ENCODE results near the gene MCM5.
A peak's percentile ranks its signal among the peaks of the same experiment; 100 is the strongest.
"Not testable (repeated sequence)": the region's sequence is repeated elsewhere in the genome, so short reads cannot be mapped to it uniquely, and the experiment has no call there.

Gene MCM5

DNA sequence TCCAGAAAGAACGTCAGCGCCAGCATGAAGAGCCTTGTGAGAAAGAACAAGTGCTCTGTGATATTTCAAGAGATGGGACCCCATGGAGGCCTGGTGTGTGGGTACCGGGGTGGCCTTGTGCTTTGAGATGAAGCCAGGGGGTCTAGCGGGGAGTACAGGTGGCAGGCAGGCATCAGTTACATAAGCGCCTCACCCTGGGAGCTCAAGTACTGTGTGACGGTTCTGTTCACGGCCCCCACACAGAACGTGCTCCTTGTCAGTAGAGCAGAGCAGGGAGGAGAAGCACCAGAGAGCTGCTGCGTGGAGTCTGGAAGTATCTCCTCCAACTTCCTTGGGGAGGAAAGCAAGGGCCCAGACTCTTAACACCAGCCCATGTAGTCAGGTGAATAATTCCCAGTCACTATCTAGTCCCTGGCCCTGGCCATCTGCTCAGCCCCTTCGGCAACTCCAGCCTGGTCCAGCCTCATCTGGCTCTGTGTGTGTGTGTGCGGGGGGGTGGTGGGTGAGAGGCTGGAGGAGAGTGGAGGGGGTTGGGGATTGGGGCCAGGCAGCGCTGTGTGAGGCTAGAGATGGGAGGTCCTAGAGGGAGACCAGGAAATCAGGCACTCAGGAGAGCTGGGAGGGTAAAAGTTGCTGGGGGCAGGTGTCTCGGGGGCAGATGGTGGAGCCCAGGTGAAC lies 32.4 kb downstream of the MCM5 start:
- no peak for DNase-seq (ENCODE audit: low spot score)

DNA sequence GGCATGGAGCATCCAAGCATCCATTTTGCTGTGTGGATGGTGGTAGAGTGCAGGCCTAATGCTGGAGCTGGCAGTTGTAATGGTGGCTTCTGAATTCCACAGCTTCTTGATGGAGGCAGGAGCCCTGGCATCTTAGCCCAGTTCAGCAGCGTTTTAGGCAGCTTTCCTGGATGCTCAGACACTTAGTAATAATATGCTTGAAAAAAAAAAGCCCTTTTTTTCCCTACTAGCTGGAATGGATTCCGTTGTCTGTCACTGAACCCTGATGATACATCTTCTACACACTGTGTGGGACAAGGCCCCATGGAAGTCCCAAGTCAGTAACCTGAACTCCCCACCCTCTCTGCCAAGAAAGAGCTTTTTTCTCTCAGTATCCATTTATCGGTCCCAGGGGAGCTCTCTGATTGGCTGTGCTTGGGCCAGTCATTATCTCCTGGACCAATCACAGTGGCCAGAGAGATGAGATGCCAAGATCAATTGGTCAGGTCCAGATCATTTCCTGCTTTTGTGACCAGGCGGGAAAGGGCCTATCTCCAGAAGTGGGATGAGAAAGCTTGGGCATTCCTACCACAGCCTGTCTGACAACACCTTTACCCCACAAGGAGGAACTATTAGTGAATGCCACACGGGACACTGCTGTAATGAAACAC lies 34.2 kb downstream of the MCM5 start:
- no peak for DNase-seq (ENCODE audit: low spot score)

DNA sequence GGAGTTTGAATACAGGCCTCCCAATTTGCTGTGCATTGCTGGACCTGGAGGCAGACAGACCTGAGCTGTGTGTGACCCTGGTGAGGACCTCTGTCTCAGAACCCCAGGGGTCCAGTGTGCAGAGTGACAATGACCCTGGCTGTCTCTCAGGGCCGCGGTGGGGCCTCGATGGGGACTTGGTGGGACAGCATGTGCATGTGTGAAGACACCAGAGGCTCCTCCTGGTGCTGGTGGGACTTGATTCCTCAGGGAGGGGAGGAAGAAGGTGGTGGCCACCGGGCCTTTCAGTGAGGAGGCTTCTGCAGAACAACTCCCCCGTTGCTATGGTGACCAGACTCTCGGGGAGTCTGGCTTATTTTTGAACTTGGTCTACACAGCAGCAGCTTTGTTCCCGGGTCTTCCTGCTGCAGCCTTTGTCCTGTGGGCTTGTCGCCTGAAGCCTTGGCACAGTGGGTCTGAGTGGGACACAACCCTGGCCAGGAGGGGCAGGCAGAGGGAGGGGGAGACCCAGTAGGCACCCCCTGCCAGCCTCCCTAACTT lies 35.3 kb downstream of the MCM5 start:
- DNase-seq (ENCODE audit: low spot score) = no peak

DNA sequence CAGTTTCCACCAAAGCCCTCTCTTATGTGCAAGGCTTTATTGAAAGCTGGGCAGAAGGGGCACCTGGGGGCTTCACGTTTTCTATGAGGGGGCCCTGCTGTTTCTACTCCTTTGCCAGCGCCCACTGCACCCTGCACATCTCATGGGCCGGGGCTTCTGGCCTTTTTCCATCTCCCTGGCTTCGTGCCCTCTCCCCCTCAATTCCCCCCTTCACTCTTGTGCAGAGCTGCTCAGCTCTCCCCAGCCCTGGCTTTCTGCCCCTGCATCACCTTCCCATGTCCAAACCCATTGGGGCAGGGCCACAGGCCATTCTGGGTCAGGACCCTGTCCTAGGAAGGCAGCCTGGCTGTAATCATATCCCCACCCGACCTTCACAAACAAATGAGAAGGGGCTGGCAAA lies 36.5 kb downstream of the MCM5 start:
- no peak for DNase-seq (ENCODE audit: low spot score)

DNA sequence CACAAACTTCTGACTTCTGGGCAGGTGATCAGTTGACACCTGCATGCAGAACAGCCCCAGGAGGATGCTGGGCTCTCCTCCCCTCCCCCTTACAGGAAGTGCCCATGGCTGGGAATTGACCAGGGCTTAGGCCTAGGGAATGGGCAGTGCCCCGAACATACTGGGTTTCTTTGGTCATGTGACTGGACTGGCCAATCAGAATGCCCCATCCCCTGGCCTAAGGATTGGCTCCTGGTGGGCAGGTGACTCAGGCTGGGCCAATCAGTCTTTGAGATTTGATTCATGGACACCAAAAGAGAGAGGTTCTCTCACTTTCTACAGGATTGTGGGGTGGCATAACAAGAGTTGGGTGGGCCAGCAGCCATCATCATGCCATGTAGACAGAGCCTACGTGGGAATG lies 37.1 kb downstream of the MCM5 start:
- DNase-seq (ENCODE audit: low spot score) = peak; percentile 29

DNA sequence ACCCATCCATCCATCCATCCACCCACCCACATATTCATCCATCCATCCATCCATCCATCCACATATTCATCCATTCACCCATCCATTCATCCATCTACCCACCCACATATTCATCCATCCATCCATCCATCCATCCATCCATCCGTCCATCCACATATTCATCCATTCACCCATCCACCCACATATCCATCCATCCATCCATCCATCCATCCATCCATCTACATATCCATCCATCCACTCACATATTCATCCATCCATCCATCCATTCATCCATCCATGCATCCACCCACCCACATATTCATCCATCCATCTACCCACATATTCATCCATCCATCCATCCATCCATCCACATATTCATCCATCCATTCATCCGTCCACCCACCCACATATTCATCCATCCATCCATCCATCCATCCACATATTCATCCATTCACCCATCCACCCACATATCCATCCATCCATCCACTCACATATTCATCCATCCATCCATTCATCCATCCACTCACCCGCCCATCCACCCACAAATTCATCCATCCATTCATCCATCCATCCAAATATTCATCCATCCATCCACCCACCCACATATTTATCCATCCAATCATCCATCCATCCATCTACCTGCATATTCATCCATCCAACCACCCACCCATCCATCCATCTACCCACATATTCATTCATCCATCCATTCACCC lies 38.9 kb downstream of the MCM5 start:
- DNase-seq (ENCODE audit: low spot score) = not testable (repeated sequence)

DNA sequence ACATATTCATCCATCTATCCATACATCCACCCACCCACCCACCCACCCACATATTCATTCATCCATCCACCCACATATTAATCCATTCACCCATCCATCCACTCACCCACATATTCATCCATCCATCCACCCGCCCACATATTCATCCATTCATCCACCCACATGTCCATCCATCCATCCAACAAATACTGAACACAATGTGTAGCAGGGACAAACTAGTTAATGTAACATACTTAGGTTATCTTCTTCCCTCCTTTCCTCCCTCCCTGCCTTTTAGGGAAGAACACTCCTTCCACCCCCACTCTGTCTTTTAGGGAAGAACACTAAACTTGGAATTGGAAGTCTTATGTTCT lies 39.4 kb downstream of the MCM5 start:
- DNase-seq (ENCODE audit: low spot score) = no peak

DNA sequence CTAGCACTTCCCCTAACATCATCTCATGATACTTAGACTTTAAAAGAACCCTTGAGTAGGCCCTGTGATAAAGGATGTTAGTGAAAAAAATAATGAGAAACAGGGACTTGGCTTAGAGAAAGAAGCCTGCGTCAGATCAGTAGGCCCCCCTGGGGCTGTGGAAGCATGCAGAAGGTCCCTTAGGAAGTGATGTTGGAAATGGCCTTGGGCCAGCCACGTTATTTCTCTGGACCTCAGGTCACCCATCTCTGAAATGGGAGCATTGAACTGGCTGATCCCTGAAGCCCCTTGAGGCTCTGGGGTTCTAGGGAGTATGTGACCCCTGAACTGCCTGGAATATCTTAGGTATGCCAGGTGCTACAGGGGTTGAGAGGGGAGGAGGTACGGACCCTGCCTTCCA lies 40.2 kb downstream of the MCM5 start:
- no peak for DNase-seq (ENCODE audit: low spot score)

DNA sequence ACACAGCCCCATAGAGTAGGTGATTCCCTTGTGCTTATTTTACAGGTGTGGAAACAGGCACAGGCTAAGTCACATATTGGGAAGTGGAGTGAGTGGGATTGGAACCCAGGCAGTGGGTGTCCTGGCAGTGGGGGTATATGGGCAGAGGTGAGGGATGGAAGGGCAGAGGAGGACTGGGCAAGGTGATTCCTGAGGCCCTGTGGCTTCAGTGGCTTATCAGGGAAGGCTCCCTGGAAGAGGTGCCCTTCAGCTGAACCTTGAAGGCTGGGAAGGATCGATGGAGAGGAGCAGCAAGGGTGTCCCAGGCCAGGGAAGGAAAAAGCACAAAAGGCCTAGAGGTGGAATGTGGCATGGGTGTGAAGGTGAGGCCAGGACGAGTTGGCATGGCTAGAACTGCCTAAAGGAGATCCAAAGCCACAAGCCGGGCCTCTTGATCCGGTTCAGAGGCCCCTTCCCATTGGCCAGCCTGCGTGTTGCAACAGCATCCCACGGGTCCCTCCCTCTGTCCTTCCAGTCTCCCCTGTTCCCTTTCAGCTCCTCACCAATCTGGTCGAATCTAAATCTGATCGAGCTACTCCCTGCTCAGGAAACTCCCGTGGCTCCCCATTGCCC lies 41.7 kb downstream of the MCM5 start:
- DNase-seq (ENCODE audit: low spot score) = no peak

DNA sequence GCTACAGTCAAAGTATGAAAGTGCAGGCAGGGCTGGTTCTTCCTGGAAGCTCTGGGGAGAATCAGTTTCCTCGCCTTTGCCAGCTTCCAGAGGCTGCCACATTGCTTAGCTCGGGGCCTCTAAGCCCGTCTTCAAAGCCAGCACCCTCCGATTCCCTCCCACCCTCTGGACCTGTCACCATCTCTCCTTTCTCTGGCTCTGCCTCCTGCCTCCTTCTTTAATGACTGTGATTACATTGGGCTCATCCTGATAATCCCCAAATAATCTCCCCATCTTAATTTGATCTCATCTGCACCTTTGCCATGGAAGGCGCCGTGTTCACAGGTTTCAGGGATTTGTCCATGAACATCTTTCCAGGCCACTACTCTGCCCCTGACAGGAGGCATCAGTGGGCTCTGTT lies 42.5 kb downstream of the MCM5 start:
- no peak for DNase-seq (ENCODE audit: low spot score)

DNA sequence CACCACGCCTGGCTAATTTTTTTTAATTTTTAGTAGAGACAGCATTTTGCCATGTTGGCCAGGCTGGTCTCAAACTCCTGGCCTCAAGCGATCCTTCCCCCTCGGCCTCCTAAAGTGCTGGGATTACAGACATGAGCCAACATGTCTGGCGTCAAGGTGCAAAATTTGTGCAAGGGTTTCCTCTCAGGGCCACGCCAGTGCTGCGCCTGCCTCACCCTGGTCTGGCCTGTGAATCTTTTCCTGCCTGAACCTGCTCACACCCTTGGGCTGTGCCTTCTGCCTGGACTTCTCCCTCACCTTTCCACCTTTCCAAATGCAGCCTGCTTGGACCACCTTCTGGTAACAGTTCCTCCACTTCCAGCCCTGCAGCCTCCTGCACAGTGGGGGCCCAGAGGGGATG lies 43.4 kb downstream of the MCM5 start:
- no peak for DNase-seq (ENCODE audit: low spot score)

DNA sequence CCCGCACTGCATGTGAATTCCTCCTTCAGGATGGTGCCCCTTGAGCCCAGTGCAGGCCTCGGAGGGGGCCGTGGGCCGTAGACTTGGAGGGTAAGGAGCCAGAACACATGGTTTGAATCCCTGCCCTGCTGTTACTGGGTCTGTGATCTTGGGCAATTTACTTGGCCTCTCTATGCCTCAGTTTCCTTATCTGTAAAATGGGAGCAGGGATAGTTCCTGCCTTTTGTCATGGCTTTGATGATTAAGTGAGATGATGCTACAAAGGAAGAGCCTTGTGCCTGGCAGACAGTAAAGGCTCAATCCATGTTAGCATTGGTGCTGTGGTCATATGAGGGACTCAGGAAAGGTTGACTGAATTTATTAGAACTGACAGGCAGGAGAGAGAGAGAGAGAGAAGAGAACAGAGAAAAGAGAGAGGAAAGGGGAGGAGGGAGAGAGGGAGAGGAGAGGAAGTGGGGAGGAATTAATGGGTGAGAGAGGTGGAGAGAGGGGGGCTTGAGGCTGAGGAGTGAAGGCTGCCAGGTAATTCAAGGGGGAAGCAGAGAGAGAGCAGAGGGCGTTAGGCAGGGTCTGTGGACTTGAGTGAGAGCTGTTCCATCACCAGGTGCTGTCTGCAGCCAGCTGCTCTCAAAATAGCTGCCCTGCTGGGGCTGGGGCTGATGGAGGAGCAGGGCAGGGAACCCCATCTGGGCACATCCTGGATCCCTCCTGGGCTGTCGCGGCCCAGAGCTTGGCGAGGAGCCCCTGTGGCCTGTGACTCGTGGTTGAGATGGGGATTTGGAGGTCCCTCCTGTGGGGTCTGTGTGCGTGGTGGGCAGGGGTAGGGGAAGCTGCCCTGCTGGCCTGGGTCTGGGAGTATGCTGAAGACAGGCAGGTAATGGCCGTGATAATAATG lies 44.1 kb downstream of the MCM5 start:
- DNase-seq (ENCODE audit: low spot score) = no peak

DNA sequence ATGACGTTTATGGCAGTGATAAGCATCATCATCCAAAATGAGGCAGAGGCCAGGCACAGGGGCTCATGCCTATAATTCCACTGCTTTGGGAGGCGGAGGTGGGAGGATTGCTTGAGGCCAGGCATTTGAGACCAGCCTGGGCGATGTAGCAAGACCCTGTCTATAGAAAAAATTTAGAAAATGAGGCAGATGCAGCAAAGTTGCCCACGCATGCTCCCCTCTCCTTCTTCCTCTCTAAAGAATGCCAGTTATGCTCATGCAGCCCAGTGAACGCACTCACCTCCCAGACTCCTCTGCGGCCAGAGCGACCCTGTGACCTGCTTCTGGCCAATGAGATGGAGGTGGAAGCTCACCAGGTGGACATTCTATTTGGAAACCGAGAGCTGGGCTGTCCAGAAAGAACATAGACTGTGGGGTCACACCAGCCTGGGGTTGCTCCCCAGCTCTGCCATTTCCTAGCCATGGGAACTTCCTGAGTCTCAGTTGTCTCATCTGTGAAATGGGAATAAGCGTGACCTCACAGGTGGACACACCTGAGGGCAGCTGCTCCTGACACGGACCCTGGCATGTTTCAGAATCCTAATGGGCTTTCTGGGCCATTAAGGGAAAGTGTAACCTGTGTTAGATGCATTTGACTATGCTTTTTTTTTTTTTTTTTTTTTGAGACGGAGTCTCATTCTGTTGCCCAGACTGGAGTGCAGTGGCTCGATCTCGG lies 44.9 kb downstream of the MCM5 start:
- DNase-seq (ENCODE audit: low spot score) = no peak

DNA sequence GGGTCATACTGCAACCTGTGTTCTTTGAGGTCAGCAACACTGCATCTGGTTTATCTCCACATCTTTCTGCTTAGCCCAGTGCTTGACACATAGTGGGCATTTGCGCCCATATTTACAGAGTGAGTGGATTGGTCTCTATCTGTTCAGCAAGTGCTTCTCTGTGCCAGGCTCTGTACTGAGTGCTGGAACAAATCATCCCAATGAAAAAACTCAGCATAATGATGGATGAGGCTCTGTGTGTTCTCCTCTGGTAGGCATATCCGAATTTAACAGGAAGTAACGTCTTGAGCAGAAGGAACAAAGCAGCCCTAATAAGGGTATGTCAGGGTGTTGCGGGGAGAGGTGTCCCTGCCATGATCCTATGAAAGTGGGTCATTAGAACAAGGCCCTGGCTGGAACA lies 46.0 kb downstream of the MCM5 start:
- DNase-seq (ENCODE audit: low spot score) = no peak

DNA sequence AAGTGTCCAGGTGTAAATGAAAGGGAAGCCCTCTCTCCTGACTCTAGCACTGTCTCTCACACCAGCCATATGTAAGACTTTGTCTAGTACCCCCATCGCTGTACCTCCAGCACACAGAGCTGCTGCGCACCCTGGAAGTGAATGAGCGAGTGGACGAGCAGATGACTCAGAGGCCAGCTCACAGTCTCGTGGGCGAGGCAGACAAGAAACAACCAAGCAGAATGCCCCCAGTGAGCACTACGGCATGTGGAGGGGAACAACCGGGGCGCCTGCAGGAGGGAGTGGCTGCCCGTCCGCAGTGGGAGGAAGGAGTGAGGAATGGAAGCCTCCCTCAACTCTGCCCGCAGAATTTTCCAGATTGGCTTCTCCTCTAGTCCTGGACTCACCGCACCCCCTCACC lies 46.4 kb downstream of the MCM5 start:
- DNase-seq (ENCODE audit: low spot score) = no peak

DNA sequence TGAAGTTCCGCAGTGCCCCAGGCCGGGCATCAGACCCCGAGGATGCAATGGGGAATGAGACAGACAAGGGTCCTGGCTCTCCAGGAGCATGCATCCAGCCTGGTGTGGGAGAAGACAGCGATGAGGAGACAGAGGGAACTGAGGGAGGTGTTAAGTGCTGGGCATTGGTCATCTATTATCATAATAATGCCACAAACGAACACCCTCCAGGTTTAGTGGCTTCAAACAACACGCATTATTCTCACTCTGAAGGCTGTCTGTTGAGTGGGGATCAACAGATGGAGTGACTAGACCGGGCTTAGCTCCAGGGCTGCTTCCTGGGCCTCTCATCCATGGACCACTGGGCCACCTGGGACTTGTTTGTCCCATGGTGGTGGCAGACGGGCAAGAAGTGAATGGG lies 48.6 kb downstream of the MCM5 start:
- DNase-seq (ENCODE audit: low spot score) = no peak

DNA sequence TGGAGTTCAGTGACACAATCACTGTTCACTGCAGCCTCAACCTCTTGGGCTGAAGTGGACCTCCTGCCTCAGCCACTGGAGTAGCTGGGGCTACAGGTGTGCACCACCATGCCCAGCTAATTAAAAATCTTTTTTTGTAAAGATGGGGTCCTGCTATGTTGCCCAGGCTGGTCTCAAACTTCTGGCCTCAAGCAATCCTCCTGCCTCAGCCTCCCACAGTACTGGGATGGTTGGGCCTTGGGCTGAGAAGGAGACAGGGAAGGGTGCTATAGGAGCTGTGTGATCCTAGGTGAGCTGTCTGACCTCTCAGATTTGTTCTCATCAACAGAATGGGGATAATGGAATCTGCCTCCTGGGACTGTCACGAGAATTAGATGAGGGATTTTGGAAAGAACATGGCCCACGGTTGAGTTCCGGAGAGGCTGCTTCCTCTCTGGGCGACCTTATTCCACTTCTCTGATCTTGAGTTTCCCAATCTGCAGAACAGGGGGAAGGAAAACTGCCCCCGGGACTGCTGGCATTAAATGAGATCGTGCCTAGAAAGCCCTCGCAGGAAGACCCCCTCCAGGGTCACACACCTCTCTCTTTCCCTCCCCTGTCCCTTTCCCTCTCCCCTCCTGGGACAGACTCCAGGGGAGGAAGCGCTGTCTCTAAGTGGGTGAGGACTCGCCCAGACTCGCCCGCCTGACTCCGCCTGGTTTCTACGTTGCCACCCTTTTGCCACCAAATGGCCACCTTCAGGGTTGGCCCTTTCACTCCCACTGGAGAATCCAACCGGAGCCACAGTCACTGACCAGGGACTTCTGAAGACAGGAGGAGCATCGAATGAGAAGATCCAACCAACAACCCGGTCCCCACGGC lies 50.1 kb downstream of the MCM5 start:
- DNase-seq (ENCODE audit: low spot score) = no peak

DNA sequence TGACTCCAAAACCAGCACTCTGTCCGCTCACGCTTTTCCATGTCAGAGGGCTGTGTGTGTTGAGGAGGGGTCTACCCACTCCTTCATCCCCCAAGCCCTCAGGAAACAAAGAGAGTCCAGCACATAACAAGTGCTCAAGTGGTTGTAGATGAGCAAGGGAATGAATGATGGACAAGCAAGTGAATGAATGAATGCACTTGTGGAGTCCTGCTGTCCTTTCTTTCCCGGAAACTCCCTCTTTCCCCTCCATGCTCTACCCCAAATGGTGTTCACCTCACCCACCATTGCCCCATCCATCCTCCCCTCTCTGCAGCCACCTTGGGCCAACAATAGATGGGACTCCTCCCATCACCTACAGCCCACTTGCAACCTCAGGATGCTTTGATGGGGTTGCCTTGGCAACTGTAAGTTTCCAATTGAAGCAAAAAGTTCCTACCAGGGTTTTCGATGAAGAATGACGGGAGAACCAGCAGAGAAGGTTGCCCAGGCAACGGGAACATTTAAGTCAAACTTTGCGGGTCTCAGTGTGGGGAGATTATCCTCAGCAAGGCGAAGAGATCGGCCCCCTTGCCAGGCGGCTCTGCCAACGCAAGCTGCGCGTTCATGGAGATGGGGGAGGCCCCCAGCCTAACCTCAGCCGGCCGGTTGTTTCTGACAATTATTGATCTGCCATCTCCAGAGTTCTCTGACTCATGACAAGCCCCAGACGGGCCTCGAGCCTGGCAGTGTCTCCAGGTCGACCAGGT lies 51.1 kb downstream of the MCM5 start:
- DNase-seq (ENCODE audit: low spot score) = no peak

DNA sequence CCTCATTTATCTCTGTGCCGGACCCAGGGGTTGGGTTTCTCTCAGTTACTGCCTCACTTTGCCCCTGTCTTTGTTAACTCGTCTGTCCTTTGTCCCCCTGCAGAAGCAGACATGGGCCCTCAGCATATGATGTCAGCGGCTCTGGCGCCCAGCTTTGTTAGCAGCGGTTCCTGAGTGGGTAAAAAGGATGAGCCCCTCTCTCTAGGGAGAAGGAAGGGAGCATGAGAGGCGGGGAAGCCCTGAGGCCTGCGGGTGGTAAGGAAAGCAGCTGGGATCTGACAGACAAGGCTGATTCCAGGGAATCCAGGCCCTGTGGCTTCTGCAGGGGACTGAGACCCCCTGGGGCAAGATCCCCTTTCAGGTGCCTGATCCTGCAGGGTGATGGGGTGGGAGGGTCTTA lies 51.7 kb downstream of the MCM5 start:
- DNase-seq (ENCODE audit: low spot score) = no peak

DNA sequence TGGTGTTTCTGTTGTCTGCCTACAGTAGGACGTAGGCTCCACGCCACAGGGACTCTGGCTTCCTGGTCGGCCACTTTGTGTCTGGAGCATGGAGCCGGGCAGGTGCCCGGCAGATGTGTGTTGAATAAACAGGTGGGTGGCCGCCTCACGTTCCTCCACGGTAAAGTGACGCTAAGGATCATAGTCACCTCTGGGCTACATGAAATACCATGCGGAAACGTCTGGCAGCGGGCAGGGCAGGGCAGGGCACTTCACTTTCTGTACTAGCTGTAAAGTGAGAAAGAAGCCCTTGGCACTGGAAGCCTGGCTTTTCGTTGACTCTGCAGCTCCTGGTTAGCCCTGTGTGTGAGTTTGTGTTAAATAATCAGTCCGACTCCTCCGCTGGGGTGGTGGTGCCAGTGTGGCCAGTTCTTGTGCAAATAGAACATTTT lies 52.4 kb downstream of the MCM5 start:
- no peak for DNase-seq (ENCODE audit: low spot score)

Measured in hematopoietic multipotent progenitor cell treated with erythropoietin and hydrocortisone succinate and interleukin-3 and kit ligand, for 15 days (in vitro differentiated cells).